DOHH2 (cell line): ENCODE data around the gene TCN2.

Source experiments
- EZH2phosphoT487 ChIP-seq: fragments of 200-600 bp; sonication (generic); IDR thresholded peaks from 2 replicates; pipeline ENCODE4 v1.6.1; 2017; ENCODE audit warnings: borderline replicate concordance, mild to moderate bottlenecking, antibody characterized with exemption, low read length, moderate library complexity, mixed read lengths
- TF ChIP-seq, protein P1 (sequence below): fragments of 200-600 bp; sonication (generic); IDR thresholded peaks from one replicate; pipeline ENCODE4 v1.5.1; 2014; ENCODE audit warnings: antibody characterized with exemption, mild to moderate bottlenecking, low read depth, low read length; ENCODE audit not compliant: poor library complexity, severe bottlenecking

DNA sequence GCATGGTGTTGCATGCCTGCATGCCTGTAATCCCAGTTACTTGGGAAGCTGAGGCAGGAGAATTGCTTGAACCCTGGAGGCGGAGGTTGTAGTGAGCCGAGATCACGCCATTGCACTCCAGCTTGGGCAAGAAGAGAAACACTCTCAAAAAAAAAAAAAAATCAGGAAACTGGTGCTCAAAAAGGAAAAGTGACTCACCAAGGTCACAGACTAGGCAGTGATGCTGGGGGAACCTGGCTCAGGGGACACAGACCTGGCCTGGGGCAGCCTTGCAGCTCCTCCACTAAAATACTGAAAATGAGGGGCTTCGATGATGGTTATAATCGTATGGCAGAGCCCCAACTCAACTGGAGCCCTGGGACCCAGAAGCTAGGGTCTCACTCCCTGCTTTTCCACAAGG lies 20.5 kb downstream of the TCN2 start:
- TF ChIP-seq, protein P1, sequence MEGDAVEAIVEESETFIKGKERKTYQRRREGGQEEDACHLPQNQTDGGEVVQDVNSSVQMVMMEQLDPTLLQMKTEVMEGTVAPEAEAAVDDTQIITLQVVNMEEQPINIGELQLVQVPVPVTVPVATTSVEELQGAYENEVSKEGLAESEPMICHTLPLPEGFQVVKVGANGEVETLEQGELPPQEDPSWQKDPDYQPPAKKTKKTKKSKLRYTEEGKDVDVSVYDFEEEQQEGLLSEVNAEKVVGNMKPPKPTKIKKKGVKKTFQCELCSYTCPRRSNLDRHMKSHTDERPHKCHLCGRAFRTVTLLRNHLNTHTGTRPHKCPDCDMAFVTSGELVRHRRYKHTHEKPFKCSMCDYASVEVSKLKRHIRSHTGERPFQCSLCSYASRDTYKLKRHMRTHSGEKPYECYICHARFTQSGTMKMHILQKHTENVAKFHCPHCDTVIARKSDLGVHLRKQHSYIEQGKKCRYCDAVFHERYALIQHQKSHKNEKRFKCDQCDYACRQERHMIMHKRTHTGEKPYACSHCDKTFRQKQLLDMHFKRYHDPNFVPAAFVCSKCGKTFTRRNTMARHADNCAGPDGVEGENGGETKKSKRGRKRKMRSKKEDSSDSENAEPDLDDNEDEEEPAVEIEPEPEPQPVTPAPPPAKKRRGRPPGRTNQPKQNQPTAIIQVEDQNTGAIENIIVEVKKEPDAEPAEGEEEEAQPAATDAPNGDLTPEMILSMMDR, result no peak
- TF ChIP-seq EZH2phosphoT487, result no peak
